Measurements from ENCODE around the gene CALCOCO1.

Gene CALCOCO1

GRCh38 chr12:53664936-53665335 is 62.3 kb downstream of the CALCOCO1 start:
- DNase-seq (ENCODE audit: low read depth in 1 of 2, low spot score in 1 of 2) = no peak

GRCh38 chr12:53664191-53664590 is 63.1 kb downstream of the CALCOCO1 start:
- DNase-seq (ENCODE audit: low read depth in 1 of 2, low spot score in 1 of 2) = no peak

GRCh38 chr12:53660041-53660440 is 67.2 kb downstream of the CALCOCO1 start:
- no peak for DNase-seq (ENCODE audit: low read depth in 1 of 2, low spot score in 1 of 2)

GRCh38 chr12:53659571-53659981 is 67.7 kb downstream of the CALCOCO1 start:
- no peak for DNase-seq (ENCODE audit: low read depth in 1 of 2, low spot score in 1 of 2)

GRCh38 chr12:53659011-53659551 is 68.2 kb downstream of the CALCOCO1 start:
- DNase-seq (ENCODE audit: low read depth in 1 of 2, low spot score in 1 of 2) = no peak

Measured in activated CD4-positive, alpha-beta T cell treated with anti-CD3 and anti-CD28 coated beads, Interleukin-2, amount 50 U/mL, for 24 hours (primary cell).